Activated effector memory CD4-positive, alpha-beta T cell treated with Interleukin-2 at 50 U/mL for 16 hours (primary cell): ENCODE data around the gene EEF1AKMT2.
"Not testable (repeated sequence)": the region's sequence is repeated elsewhere in the genome, so short reads cannot be mapped to it uniquely, and the experiment has no call there.

ENCODE experiments used
- DNase-seq: peaks from one replicate; pipeline ENCODE4 v3.0.0-alpha.2; 2020

EEF1AKMT2 gene

DNA sequence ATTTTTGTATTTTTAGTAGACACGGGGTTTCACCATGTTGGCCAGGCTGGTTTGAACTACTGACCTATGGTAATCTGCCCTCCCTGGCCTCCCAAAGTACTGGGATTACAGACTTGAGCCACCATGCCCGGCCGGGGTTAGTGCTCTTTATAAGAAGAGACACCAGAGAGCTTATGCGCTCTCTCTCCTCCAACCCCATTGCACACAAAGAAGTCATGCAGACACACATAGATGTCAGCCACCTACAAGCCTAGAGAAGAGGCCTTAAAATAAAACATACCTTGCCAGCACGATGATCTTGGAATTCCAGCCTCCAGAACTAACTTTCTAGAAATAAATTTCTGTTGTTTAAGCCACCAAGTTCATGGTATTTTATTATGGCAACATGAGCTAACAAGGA, 37.5 kb downstream of the EEF1AKMT2 start:
- no peak for DNase-seq

DNA sequence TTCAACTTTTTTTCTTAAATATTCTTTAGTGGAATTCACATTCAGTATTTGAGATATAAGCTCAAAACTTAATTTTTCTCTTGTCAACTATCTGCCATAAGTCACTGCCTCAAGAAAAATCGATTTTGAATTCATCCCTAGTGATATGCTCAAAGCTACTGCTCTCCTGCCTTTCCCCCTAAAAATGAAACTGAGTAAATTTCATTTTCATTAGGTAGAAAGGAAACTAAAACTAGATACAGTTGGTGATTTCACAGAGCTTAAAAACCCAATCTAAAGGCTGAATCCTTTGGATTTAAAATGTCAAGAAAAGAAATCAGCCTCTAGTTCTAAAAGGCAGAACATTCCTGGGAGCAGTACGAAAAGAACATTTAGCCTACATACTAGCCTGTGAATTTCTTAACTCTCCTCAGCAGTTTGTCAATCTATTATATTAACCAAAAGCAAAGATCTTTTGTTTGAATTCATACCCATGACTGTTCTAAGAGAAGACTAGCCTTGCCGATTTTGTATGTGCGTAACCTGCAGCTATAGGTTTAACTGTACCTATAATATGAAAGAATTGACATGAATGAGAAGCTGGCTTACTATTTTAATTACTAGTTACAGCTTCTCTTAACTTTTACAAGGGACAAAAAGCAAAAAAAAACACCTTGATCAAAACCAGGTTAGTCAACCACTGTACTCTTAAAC, 42.6 kb downstream of the EEF1AKMT2 start:
- DNase-seq: no peak

DNA sequence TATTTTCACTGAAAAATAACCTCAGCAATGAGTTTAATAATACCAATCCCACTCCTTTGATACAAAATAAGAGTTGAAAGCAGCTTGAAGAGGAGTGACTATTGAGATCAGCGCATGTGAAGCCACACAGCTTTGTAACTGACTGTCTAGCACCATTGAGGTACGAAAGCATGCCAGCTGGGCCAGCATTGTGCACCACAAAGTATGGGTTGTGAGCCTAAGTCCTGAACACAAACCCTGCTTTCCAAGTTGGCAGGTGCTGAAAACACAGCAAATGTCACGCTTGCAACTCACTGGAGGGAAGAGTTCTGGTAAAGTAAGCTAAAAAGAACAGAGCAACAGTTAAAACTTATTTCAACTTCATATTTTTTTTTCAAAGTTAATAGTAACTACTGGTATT, 43.5 kb downstream of the EEF1AKMT2 start:
- no peak for DNase-seq

DNA sequence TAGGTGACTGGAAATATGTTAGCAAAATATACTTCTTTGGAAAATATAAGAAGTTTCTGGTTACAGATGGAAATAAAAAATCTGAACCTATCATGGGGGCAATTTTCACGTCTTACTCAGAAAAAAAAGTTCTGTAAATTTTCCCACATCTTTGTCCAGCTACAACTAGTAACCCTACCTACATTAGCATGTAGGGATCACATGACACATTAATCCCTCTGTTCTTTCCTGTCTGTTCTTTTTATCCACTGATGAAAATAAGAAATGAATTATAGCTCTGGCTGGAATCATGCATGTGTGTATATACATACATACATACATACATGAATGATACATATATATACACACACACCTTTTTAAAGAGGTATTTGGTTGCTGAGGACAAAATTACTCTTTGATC, 43.9 kb downstream of the EEF1AKMT2 start:
- no peak for DNase-seq

DNA sequence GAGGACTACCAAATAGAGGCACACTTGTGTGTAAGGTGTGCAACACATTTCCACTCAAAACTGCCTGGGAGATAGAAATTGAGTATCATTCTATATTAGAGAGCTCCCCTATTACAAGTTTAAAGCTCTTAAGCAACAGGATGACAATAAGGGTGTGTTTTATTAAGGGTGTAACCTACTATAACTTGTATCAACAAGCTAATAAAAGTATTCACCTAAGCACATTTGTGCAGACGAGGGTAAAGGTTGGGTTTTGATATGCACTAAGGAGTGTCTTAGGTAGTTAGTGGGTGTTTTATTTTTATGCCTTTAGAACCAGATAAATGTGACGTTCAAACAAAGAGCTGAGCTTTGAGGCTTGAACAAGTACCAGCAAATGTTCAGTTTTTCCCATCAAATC, 44.7 kb downstream of the EEF1AKMT2 start:
- no peak for DNase-seq

DNA sequence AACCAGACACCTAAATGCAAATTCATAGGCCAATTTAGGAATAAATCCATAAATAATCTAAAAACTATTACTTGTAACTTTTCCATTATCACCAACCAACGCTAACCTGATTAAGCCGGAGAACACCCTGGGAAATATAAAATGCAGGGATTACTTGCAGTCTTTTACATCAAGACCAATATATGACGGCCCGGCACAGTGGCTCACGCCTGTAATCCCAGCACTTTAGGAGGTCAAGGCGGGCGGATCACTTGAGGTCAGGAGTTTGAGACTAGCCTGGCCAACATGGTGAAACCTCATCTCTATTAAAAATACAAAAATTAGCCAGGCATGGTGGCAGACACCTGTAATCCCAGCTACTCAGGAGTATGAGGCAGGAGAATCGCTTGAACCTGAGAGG, 45.2 kb downstream of the EEF1AKMT2 start:
- not testable (repeated sequence) for DNase-seq

DNA sequence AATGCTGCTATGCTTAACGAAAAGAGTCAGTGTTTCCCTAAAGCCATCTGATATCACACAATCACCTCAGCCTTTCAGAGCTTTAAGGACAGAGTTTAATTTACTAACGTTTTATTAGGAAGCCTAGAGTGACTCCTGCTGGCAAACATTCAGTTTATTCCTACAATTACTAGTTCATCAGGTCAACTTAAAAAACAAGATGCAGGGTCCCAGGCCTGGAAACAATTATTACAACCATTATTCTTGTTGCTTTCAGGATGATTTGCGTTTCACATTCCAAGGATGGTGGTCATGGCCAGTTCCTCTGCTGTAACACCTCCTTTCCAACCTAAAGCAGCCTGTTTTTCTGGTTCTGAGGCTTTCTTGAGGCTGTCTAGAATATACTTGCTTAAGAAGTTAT, 46.0 kb downstream of the EEF1AKMT2 start:
- DNase-seq: no peak

DNA sequence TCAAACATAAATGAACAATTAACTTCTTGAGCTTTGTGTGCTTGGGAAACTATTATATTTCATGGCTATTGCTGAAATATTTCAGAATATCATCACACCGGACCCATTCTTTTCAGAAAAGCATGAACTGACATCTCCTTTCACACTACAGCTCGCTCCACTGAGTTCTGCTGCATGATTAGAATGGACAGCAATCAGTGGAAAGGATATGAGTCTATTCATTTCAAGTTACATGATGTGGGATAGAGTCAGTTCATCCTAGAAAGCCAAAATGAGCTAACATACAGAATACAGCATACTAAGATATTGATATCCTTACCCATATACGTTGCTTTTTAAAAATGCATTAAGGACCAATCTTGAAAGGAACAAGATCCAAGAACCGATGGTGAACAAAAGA, 46.4 kb downstream of the EEF1AKMT2 start:
- DNase-seq: no peak

DNA sequence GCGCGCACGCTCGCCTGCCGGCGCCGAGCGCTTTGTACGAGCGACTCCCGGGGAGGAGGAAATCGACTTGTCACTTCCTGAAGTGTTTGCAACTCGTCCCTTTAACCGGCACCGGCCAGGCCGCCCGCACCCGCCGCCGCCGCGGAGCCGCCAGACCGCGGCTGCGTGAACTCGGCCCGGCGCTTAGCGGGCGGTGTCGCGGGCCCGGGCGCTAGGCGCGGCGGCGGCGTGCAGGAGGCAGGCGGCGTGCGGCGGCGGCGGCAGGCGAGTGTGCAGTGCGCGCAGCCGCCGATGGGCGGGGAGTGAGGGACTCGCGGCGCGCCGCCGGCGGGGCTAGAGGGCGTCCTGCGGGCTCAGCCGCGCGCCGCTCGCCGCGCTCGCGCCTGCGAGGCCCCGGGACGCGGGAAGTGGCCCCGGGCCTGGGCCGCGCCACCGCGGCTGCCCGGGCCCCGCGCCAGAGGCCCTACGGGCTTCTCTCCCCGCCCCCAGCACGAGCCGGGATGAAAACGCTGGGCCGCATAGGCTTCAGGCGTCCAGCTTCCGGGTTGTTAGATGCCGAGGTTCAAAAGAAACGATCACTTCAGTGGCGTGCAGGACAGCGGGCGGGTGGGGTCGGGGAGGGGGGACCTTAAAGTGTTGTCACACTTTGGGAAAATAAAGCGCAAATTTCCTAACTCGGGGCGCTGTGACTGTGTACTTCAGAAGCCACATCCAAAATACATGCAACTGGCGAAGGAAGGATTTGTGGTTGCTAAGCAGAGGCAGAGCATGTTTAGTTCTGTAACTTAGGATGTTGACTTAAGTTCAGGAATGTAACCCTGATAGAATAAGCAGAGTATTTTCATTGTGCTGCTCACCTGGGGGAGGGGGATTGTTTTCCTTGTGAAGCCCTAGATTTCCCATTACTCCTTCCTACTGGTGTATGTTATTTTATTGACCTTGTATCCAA, 47.3 kb downstream of the EEF1AKMT2 start, which contains the start of gene FAM53B:
TSS of gene FAM53B (minus strand) at position 277 of the 949 bp plus-strand sequence. CDS start 37,665 bp downstream, outside the sequence.
- DNase-seq: peak; percentile 73

DNA sequence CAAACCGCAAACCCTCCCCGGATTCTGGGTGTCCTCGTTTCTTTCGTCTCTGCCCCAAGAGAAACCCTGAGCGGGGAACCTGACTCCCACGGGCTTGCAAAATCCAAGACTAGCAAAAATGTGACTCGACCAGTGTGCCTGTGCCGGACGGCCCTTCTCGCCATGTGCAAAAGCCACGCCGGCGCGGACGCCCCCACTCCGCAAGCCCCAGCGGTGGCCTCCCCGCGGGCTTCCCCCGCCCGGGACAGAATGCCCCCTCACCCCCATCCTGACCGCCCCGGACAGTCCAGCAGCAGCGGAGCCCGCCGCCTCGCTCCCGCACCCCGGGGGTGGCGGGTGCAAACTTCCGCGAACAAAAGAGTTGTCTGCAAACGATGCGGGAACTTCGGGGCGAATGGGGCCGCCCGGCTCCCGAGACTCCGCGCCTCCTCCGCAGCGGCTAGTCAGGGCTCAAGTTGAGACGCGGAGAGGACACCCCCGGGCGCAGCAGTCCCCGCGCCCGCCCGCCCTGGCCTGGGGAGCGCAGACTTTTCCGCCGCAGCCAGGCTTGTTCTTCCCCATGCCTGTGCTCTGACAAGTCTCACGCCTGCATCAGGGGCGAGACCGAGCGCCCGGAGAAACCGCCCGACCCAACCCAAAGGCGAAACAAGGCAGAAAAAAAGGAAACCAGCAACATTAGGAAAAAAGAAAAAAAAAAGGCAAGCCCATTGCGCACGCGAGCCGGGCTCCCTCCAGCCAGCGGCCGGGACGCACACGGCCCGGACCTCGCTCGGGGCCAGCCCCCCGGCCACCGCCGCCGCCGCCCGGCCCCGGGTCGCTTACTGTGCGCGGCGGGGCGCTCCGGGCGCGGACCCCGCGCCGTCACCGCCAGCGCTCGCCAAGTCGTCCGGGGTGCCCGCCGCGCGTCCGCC, 48.2 kb downstream of the EEF1AKMT2 start:
- no peak for DNase-seq

DNA sequence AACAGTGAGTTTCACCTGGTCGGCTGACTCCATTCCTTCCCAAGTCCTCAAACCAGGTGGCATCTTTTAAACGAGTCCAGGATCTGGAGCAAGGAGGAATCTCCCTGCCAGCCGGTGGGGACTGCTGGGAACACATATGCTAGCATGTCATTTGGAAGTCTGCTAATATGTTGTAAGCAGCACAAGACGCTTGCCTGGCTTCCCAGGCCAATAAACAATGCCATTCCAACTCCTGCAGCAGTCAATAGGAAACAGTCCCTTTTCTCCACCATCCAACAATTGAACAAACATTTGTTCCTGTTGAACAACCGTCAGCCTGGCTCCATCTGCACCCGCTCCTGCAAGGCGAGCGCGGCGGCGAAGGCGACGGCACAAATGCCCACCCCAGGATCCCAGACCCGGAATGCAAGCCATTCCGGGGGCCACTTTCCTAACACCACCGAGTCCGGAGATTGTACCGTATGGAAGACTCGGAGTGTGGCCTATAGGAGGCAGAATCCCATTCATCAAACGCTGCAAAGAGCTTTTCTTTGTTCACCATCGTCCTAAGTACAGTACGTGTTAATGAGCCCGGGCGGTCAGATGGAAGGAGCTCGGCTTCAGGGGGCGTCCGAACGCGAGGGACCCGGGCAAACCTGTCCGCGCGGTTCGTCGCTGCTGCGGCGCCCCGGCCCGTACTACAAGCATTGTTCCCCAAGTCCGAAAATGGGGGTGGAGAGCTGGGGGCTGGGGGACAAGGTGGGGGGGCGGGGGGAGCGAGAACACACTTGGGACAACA, 49.1 kb downstream of the EEF1AKMT2 start:
- no peak for DNase-seq

DNA sequence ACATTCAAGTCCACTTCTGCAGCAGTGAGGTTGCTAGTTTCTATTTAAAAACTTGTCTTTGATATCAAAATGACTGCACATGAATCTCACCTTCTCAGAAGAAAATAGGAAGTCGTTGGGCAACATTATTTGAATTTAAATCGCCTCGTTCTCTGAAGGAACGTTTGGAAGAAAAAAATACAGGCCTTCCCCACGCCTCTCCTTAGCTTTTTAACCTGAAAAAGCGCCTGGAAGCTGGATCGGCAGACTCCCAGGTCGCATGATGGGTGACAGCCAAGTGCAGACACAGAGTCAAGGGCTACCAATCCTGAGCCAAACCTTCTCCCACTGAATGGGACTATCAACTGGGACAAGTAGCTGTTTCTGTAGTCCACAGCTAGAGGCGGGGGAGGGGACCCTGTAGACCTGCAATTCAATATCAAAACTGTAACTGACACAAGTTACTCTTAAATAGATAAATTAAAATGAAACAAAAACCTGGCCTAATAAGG, 49.7 kb downstream of the EEF1AKMT2 start:
- no peak for DNase-seq

DNA sequence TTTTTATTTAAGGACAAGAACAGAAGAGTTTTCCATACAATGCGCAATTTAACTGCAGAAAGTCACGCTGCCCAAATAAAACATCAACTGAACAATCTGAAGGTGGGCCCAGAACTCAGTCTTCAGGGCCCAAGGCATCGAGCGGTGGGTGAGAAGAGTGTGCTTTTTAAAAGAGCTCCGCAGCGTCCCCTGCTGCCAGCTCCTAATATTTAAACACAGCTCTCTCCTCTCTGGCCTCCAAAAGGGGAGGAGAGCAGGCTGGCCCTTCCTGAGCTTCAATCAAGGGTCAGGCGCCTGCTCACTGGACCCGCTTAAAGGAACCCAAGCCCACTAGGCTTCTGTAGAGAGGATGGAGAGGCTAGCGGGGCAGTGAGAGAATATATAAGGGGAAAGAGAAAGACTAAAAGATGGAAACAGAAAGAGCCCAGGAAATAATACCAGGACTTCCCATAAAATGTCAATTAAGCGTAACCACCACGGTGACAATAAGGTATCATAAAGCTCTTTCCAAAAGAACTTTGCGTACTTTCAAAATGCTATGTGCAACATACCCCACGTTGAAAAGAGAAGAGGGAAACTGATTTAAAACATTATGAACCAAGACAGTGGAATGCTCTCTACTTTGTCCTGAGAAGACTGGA, 50.3 kb downstream of the EEF1AKMT2 start:
- DNase-seq: peak; percentile 69

DNA sequence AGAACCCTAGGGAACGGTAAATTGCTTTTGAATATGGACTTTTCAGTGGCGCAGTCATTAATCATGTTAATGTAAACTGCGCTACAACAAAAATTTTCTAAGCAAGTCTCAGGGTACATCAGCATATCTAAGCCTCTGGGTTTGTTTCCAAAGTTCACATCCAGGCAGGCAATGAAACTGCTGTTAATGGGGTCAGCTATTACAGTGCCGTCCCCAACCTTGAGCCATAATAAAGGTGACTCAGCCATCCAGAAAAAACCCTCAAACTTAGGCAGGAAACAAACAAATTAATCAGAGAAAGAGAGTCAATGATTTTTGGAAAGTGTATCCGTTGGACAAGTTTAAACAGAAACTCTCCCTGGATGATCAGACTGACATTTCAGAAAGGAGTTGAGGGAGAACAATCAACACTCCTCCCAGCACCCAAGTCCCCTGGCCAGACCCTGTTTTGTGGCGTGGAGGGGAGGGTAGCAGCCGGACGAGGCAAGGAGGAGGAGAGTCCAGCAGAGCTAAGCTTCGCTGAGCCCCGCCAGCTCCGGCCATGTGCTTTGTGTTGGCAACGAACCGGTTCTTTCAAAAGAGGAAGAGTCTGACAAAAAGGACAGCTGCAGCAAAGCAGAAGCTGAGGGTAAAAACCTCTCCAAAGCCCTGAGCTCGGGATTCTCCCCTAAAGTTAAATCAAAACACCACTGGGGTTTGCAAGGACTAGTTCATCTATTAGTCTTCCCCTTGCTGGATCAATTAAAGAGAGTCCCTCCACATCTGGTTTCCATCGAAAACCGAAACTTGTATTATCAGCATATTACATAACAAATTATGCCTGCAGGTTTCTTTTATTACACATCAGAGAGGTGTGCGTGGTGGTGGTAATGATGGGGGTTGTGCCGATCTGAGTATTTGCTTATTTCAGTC, 51.1 kb downstream of the EEF1AKMT2 start:
- DNase-seq: no peak

DNA sequence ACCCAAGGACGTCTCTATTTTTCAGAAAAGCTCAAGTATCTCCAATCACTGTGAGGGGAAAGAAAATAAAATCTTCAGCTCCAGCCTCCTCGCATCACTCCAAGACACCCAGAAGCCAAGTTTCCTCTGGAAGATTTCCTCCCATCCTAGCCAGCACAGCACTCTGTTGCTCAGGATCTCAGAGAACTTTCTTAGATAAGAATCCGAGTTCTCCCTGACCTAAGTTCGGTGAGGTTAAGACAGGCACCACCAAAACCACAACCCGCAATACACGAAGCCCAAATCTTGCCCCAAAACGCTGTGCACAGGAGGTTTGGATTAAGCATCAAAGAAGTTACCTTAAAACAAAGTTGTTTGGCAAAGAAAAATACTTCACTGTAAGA, 51.7 kb downstream of the EEF1AKMT2 start:
- no peak for DNase-seq

DNA sequence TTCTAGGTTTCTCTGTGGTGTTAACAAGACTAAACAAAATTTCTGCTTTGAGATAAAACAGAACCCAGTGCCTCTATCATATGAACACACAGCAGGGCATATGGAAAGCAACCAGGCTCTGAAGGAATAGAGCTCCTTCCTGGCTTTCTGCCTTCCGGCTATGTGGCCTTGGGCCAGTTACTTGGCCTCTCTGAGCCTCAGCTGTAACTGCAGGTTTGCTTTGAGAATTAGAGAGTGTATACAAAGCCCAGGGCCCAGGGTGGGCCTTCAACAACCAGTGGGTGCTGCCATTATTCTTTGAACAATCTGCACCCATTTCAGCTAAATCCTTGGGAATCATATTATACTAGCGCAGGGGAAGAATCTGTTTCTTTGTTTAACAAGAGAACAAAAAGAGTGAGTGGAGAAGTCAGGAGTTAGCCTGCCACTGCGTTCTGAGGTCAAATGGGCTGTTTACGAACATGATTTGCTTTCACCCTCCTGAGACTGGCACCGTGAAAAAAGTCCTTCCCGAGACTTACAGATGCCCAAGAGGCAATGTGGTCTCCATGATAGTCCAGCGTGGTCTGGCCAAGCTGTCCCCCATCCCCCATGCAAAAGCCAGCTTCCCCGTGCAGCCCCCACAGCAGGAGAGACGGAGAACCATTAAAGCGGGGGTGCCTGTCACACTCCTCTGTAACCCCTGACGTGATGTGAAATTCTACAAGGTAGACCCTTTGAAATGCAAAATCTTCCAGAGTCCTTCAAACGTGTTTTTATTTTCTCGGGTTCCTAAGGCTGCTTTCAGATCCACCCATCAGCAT, 52.4 kb downstream of the EEF1AKMT2 start:
- DNase-seq: no peak

DNA sequence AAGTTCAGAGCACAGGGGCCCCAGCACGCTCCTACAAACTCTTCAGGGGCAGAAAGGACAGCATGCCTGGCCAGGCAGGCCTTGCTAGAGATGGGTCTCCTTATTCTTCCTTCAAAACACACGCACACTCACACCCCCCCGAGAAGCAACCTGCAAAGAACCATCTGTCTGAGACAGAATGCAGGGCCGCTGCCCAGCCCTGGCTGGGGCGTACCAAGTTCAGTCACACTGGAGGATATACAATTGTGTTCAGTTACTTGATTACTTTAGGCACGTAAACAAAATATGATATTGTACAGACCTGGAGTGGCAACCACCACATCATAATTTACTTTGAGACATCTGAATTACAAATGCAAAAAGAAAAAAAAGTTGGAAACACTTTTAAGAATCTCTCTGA, 53.2 kb downstream of the EEF1AKMT2 start:
- no peak for DNase-seq

DNA sequence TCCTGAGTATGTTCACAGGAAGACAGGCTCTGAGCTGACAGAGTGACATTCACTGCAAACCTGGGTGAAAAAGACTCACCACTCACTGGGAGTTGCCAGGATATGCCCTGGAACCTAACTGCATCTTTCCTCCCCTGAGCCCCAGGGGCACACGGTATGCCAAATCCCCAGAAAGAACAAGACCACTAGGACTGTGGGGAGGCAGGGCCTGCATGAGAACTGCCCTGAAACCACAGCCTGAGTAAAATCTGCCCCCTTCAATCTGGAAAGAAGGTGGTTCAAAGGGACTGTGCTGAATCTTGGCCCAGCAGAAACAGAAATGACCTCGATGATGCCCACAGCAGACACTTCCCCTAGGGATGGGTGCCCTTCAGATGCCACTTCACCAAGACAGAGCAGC, 54.0 kb downstream of the EEF1AKMT2 start:
- no peak for DNase-seq

DNA sequence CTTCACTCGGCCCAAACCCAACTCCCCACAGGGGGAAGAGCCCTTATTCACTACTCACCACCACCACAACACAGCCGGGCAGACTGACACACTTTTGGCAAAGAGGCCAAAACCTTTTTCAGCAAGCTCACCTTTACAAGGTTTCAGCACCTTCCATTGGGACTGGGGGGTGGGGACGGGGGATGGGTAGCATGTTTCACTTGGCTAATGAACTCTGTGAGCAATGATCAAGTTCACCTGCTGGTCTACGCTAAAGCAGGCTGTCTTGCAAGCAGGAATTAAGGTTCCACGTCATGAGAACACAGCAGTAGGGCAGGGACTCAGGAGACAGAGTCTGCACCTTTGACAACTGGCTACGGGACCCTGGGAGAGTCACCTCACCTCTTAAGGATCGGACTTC, 54.5 kb downstream of the EEF1AKMT2 start:
- DNase-seq: no peak
